GM12878 (cell line): Measurements from ENCODE around the gene CALM3. TPM values are rescaled to one million over a fixed set of nuclear protein-coding genes. Genes with fewer than 3 reads are reported as not detected.

Source experiments
- ATAC-seq: fragments of 200-7000 bp; cut with Tn5 transposase; 3 replicates; pipeline ENCODE4 v1.9.1; 2020; ENCODE audit warnings: mild to moderate bottlenecking, moderate library complexity
- BruUV-seq: library from RNA; stranded (reverse); fragments of 400-500 nt; replicated peaks from 2 replicates; lab custom pipeline; 2021; lab: Mats Ljungman, UMichigan
- CTCF ChIA-PET: fragments of 300-600 bp; sonication (Branson Sonifier 250); formaldehyde crosslinking; extraction: SDS; loops from one replicate; lab custom pipeline; 2021; ENCODE audit warnings: inconsistent platforms; lab: Yijun Ruan, JAX
- POLR2A ChIA-PET: fragments of 350-600 bp; formaldehyde crosslinking; extraction: SDS; loops from one replicate; lab custom pipeline; 2021; ENCODE audit warnings: inconsistent platforms; lab: Charles Lee
- RAD21 ChIA-PET: fragments of 300-600 bp; sonication (Branson Sonifier 250); formaldehyde crosslinking; loops from one replicate; lab custom pipeline; 2023; ENCODE audit warnings: antibody characterized with exemption; ENCODE audit not compliant: unreplicated experiment; lab: Charles Lee
- SMC1A ChIA-PET: fragments of 300-600 bp; sonication (Branson Sonifier 250); formaldehyde crosslinking; loops from one replicate; lab custom pipeline; 2023; ENCODE audit not compliant: unreplicated experiment, uncharacterized antibody; lab: Charles Lee
- DNase-seq: peaks from one replicate; pipeline ENCODE4 v3.0.0-alpha.2; 2011; ENCODE audit warnings: low read depth, low spot score
- FAIRE-seq: peaks from 3 replicates; lab custom pipeline; 2011; peaks lifted over from hg19 to GRCh38; lab: Jason Lieb, UNC
- H2AFZ ChIP-seq: 2 replicates; pipeline ENCODE4 v1.6.0; 2011; ENCODE audit warnings: low read depth, low read length, control low read depth; ENCODE audit not compliant: control insufficient read depth
- H3K27ac ChIP-seq: 2 replicates; pipeline ENCODE4 v1.5.1; 2011; ENCODE audit warnings: control low read depth; ENCODE audit not compliant: control insufficient read depth, insufficient read depth
- H3K27me3 ChIP-seq, 2 experiments: replicated peaks in 1 of 2; 2 replicates each; pipeline versions ENCODE4 v1.6.0 to v1.6.1; 2011; ENCODE audit warnings: low read length in 1 of 2; ENCODE audit not compliant: control insufficient read depth in 2 of 2, insufficient read depth in 2 of 2
- H3K36me3 ChIP-seq, 2 experiments: 2 replicates each; pipeline ENCODE4 v1.5.1; 2011; ENCODE audit warnings: low read length in 1 of 2; ENCODE audit not compliant: control insufficient read depth in 2 of 2, insufficient read depth in 2 of 2
- H3K4me1 ChIP-seq: 2 replicates; pipeline ENCODE4 v1.6.1; 2011; ENCODE audit warnings: mild to moderate bottlenecking, low read length, moderate library complexity, mixed read lengths; ENCODE audit not compliant: control insufficient read depth, insufficient read depth
- H3K4me2 ChIP-seq: 2 replicates; pipeline ENCODE4 v1.6.0; 2011; ENCODE audit warnings: control low read depth; ENCODE audit not compliant: control insufficient read depth, insufficient read depth
- H3K4me3 ChIP-seq: fragments of 200-600 bp; sonication (generic); 2 replicates; pipeline ENCODE4 v1.5.1; 2016
- H3K79me2 ChIP-seq: 2 replicates; pipeline ENCODE4 v1.6.0; 2011; ENCODE audit warnings: low read length; ENCODE audit not compliant: control insufficient read depth, insufficient read depth
- H3K9ac ChIP-seq: 2 replicates; pipeline ENCODE4 v1.8.0; 2011; ENCODE audit warnings: low read length, control low read depth, mixed read lengths; ENCODE audit not compliant: control insufficient read depth, insufficient read depth
- H3K9me3 ChIP-seq: replicated peaks from 3 replicates; pipeline ENCODE4 v1.5.1; 2011; ENCODE audit warnings: mild to moderate bottlenecking, low read length; ENCODE audit not compliant: control insufficient read depth, insufficient read depth
- H4K20me1 ChIP-seq: 2 replicates; pipeline ENCODE4 v1.6.0; 2011; ENCODE audit not compliant: control insufficient read depth, insufficient read depth
- CBX3 ChIP-seq: fragments of 200-600 bp; sonication (generic); IDR thresholded peaks from 2 replicates; pipeline ENCODE4 v1.6.1; 2016; ENCODE audit warnings: low read depth, borderline replicate concordance
- CTCF ChIP-seq, 3 experiments: IDR thresholded peaks in 2 of 3; conservative IDR thresholded peaks in 1 of 3; 2 replicates each; pipeline ENCODE4 v1.5.1; 2011; ENCODE audit warnings: low read depth in 3 of 3, low read length in 3 of 3, mild to moderate bottlenecking in 3 of 3, control low read depth in 2 of 3, moderate library complexity in 2 of 3, inconsistent platforms in 1 of 3, mixed read lengths in 1 of 3; ENCODE audit not compliant: control insufficient read depth in 2 of 3, insufficient read depth in 1 of 3; ENCODE audit errors: extremely low read depth in 1 of 3
- GABPA ChIP-seq: IDR thresholded peaks from 2 replicates; pipeline ENCODE4 v1.6.1; 2014; ENCODE audit warnings: antibody characterized with exemption, low read depth, mild to moderate bottlenecking, inconsistent platforms
- WGBS: methylation state at CpG from one replicate; pipeline ENCODE4 v1.1.6; 2016; ENCODE audit warnings: low lambda C conversion rate; ENCODE audit not compliant: insufficient replicate concordance, insufficient coverage; ENCODE audit errors: missing lambda C conversion rate; 5-methylcytosine and 5-hydroxymethylcytosine counted together
- in situ Hi-C: fragments of 300-500 bp; cut with MboI; formaldehyde crosslinking; loops from 9 replicates; pipeline ENCODE4 v1.14.3; 2018; ENCODE audit warnings: mixed read lengths
- intact Hi-C: fragments of 100-400 bp; cut with micrococcal nuclease; formaldehyde crosslinking; loops from one replicate; pipeline ENCODE4 v1.14.2; 2022; ENCODE audit not compliant: unreplicated experiment
- polyA plus RNA-seq, 11 experiments: library from polyadenylated mRNA; depleted of rRNA in 4 of 11; unstranded in 6 of 11; stranded (reverse) in 5 of 11; fragments of >200 nt; fragmentation: Nextera tagmentation in 4 of 11; fragmentation: Illumina TruSeq in 1 of 11; extraction: Ambion mirVana in 4 of 11; extraction: Trizol in 1 of 11; gene quantifications; 1 replicate in 1 of 11; 2 replicates in 10 of 11; pipeline versions ENCODE4 v1.2.1 to v1.2.3, GENCODE V29; 2011 to 2016; ENCODE audit warnings: inconsistent platforms in 2 of 11, missing spikeins in 2 of 11, low read depth in 1 of 11
- total RNA-seq, 4 experiments: library from RNA; depleted of rRNA in 3 of 4; stranded (reverse); fragments of >200 nt in 3 of 4; fragmentation: Illumina TruSeq in 1 of 4; extraction: Trizol in 1 of 4; gene quantifications; 2 replicates each; pipeline versions ENCODE4 v1.2.1 to v1.2.3, GENCODE V29; 2013 to 2021

CALM3 gene
- total and polyA plus RNA-seq, 10 of the 15 experiments (the other 5 are each of a cell fraction or from before 2014, with no cell fraction given) = 164 to 849 (median 347) TPM

GRCh38 chr19:46564701-46565100 lies 36.4 kb upstream of the CALM3 start:
- no peak overlapping the region for H3K27ac ChIP-seq
- no peaks in the 10 kb centered on the region for H3K27me3 ChIP-seq
- no peaks in the 10 kb centered on the region; the same call in 2 of the 3 replicates for H3K9me3 ChIP-seq
- H2AFZ ChIP-seq = no peak overlapping the region
- ChIA-PET RAD21 (no interaction called here), POLR2A (no interaction called here), SMC1A (no interaction called here), CTCF (interaction anchor here (0.8 kb wide), 1 partner anchor 52 kb away, joined by 3 read pairs; no protein-coding TSS in a partner anchor)
- FAIRE-seq = no peak
- in situ Hi-C loops = no loop called here
- H4K20me1 ChIP-seq = no peaks in the 10 kb centered on the region
- intact Hi-C loops = no loop called here
- H3K79me2 ChIP-seq = no peaks in the 10 kb centered on the region
- no peak overlapping the region for H3K4me3 ChIP-seq
- TF ChIP-seq GABPA = no peak
- no peak for DNase-seq
- no peaks in the 10 kb centered on the region for H3K4me1 ChIP-seq
- no TSS peak for BruUV-seq
- H3K9ac ChIP-seq = no peak overlapping the region
- no peaks in the 10 kb centered on the region for H3K36me3 ChIP-seq
- no peak for ATAC-seq
- H3K4me2 ChIP-seq = no peak overlapping the region

- Histone ChIP-seq H3K9me3 (no peaks in the 10 kb centered on the region), H2AFZ (no peak overlapping the region), H4K20me1 (no peaks in the 10 kb centered on the region), H3K27me3 (no peaks in the 10 kb centered on the region), H3K4me2 (no peak overlapping the region), H3K4me3 (no peak overlapping the region), H3K27ac (no peak overlapping the region), H3K9ac (no peak overlapping the region), H3K36me3 (no peaks in the 10 kb centered on the region), H3K79me2 (no peaks in the 10 kb centered on the region), H3K4me1 (no peaks in the 10 kb centered on the region)
- DNase-seq (no peak), ATAC-seq (0 out of 3 replicates have a peak, but pooled peaks have one; percentile 34), FAIRE-seq (no peak)
- intact Hi-C loops = no loop called here
- RAD21 ChIA-PET = no interaction called here
- BruUV-seq = no TSS peak
- 47% methylated on average over 4 of the region's 5 CpGs for WGBS
- TF ChIP-seq CTCF (IDR thresholded peaks at IDR 0.05 in 2 of 3, conservative IDR thresholded peaks at IDR 0.05 in 1 of 3; ENCODE audit: control insufficient read depth in 2 of 3, extremely low read depth in 1 of 3, insufficient read depth in 1 of 3, low read depth in 3 of 3, low read length in 3 of 3) = 0 out of 6 replicates have a peak, but pooled peaks of 1 of the 3 experiments have one; percentile 7
- no peak for TF ChIP-seq CBX3
- in situ Hi-C loops = no loop called here
- CTCF ChIA-PET = interaction anchor here (0.6 to 0.8 kb wide), 3 partner anchors 42 to 894 kb away, joined by 3 to 4 read pairs (median 4); no protein-coding TSS in a partner anchor
- POLR2A ChIA-PET = interaction anchor here (0.6 kb wide), 1 partner anchor 824 kb away, joined by 3 read pairs; no protein-coding TSS in a partner anchor
- SMC1A ChIA-PET = no interaction called here
These were observed 29.6 kb upstream of the CALM3 start for GRCh38 chr19:46571495-46571894.
